ENCODE data around the gene KCNQ1. TPM values are rescaled to one million over a fixed set of nuclear protein-coding genes. Genes with fewer than 3 reads are reported as not detected.

KCNQ1 gene
- polyA plus RNA-seq, 4 donors: 2.3 to 13.0 (median 10.0) TPM

- DNase-seq (ENCODE audit: low read depth in 4 of 4, low spot score in 3 of 4): no peak
These were observed 97.6 kb downstream of the KCNQ1 start for GRCh38 chr11:2542406-2542805.

- no peak for DNase-seq (ENCODE audit: low read depth in 4 of 4, low spot score in 3 of 4)
These were observed 103.0 kb downstream of the KCNQ1 start for GRCh38 chr11:2547806-2548205.

- DNase-seq (ENCODE audit: low read depth in 4 of 4, low spot score in 3 of 4): no peak
These were observed 103.8 kb downstream of the KCNQ1 start for GRCh38 chr11:2548596-2548995.

- no peak for DNase-seq (ENCODE audit: low read depth in 4 of 4, low spot score in 3 of 4)
These were observed 104.3 kb downstream of the KCNQ1 start for GRCh38 chr11:2549080-2549479.

- no peak for DNase-seq (ENCODE audit: low read depth in 4 of 4, low spot score in 3 of 4)
These were observed 104.7 kb downstream of the KCNQ1 start for GRCh38 chr11:2549491-2549875.

- DNase-seq (ENCODE audit: low read depth in 4 of 4, low spot score in 3 of 4): no peak
These were observed 105.2 kb downstream of the KCNQ1 start for GRCh38 chr11:2549876-2550605.

- DNase-seq (ENCODE audit: low read depth in 4 of 4, low spot score in 3 of 4): no peak
These were observed 105.8 kb downstream of the KCNQ1 start for GRCh38 chr11:2550606-2550970.

GRCh38 chr11:2551131-2551530, 106.3 kb downstream of the KCNQ1 start:
- no peak for DNase-seq (ENCODE audit: low read depth in 4 of 4, low spot score in 3 of 4)

GRCh38 chr11:2552210-2552609, 107.4 kb downstream of the KCNQ1 start:
- no peak for DNase-seq (ENCODE audit: low read depth in 4 of 4, low spot score in 3 of 4)

GRCh38 chr11:2553198-2553597, 108.4 kb downstream of the KCNQ1 start:
- DNase-seq (ENCODE audit: low read depth in 4 of 4, low spot score in 3 of 4): no peak

- no peak for DNase-seq (ENCODE audit: low read depth in 4 of 4, low spot score in 3 of 4)
These were observed 109.1 kb downstream of the KCNQ1 start for GRCh38 chr11:2553886-2554285.

- no peak for DNase-seq (ENCODE audit: low read depth in 4 of 4, low spot score in 3 of 4)
These were observed 109.8 kb downstream of the KCNQ1 start for GRCh38 chr11:2554338-2555207.

GRCh38 chr11:2555336-2555735, 110.5 kb downstream of the KCNQ1 start:
- DNase-seq (ENCODE audit: low read depth in 4 of 4, low spot score in 3 of 4): no peak

- DNase-seq (ENCODE audit: low read depth in 4 of 4, low spot score in 3 of 4): no peak
These were observed 111.1 kb downstream of the KCNQ1 start for GRCh38 chr11:2555891-2556290.

GRCh38 chr11:2557381-2557780, 112.6 kb downstream of the KCNQ1 start:
- DNase-seq (ENCODE audit: low read depth in 4 of 4, low spot score in 3 of 4): no peak

- DNase-seq (ENCODE audit: low read depth in 4 of 4, low spot score in 3 of 4): no peak
These were observed 113.6 kb downstream of the KCNQ1 start for GRCh38 chr11:2558397-2558796.

- no peak for DNase-seq (ENCODE audit: low read depth in 4 of 4, low spot score in 3 of 4)
These were observed 114.2 kb downstream of the KCNQ1 start for GRCh38 chr11:2558861-2559526.

GRCh38 chr11:2559527-2560311, 114.9 kb downstream of the KCNQ1 start:
- no peak for DNase-seq (ENCODE audit: low read depth in 4 of 4, low spot score in 3 of 4)

- no peak for DNase-seq (ENCODE audit: low read depth in 4 of 4, low spot score in 3 of 4)
These were observed 117.1 kb downstream of the KCNQ1 start for GRCh38 chr11:2561696-2562581.

- DNase-seq (ENCODE audit: low read depth in 4 of 4, low spot score in 3 of 4): no peak
These were observed 118.0 kb downstream of the KCNQ1 start for GRCh38 chr11:2562890-2563212.
